Measurements from ENCODE around the gene NYAP2. TPM values are rescaled to one million over a fixed set of nuclear protein-coding genes. Genes with fewer than 3 reads are reported as not detected.
A peak's percentile ranks its signal among the peaks of the same experiment; 100 is the strongest.

Gene NYAP2
- total and polyA plus RNA-seq, 2 of the 4 experiments (the other 2 are of a cell fraction), result not detected

GRCh38 chr2:225683258-225683657, 283.7 kb downstream of the NYAP2 start:
- no peak overlapping the region for H2BK15ac ChIP-seq (ENCODE audit: low read depth, low read length)
- WGBS, 2 experiments (ENCODE audit: extremely low coverage in 2 of 2, insufficient read length in 1 of 2), result no CpG with 5 or more reads among the region's 2 CpGs
- H2BK120ac ChIP-seq (ENCODE audit: low read depth, low read length), result no peak overlapping the region

More at GRCh38 chr2:225683258-225683657, 283.7 kb downstream of the NYAP2 start:
- no peak overlapping the region for H3K23ac ChIP-seq (ENCODE audit: low read depth, low read length)
- H3K14ac ChIP-seq (replicated peaks; ENCODE audit: low read depth, low read length), result no peak overlapping the region
- H4K20me1 ChIP-seq (ENCODE audit: insufficient read depth, low read length), result no peaks in the 10 kb centered on the region
- no peaks in the 10 kb centered on the region for H3K79me1 ChIP-seq (ENCODE audit: low read depth in 1 of 2, low read length in 2 of 2)
- TF ChIP-seq POLR2A (IDR thresholded peaks at IDR 0.05; ENCODE audit: low read depth, low read length) (no peak), MAFK (IDR thresholded peaks at IDR 0.05; ENCODE audit: low read depth, low read length) (peak; percentile 70)
- intact Hi-C loops (cut with micrococcal nuclease), result no loop called here
- ChIA-PET POLR2A (ENCODE audit: unreplicated experiment) (interaction anchor here (0.5 kb wide), 1 partner anchor 18 kb away, joined by 3 read pairs; no protein-coding TSS in a partner anchor), CTCF (interaction anchor here (2.0 kb wide), 1 partner anchor 18 kb away, joined by 8 read pairs; no protein-coding TSS in a partner anchor)
- H3K56ac ChIP-seq (ENCODE audit: extremely low read depth, insufficient read depth, low read length), result no peak overlapping the region
- no peak overlapping the region for H2AFZ ChIP-seq (replicated peaks; ENCODE audit: low read length, poor library complexity)
- no peaks in the 10 kb centered on the region for H3K36me3 ChIP-seq (ENCODE audit: control insufficient read depth, insufficient read depth, low read length)
- BruUV-seq (replicated peaks), result no TSS peak
- no peak overlapping the region for H3K4me2 ChIP-seq (ENCODE audit: low read depth, low read length)
- no peak for DNase-seq
- H4K91ac ChIP-seq (ENCODE audit: insufficient read depth, low read depth, low read length), result no peak overlapping the region
- H4K8ac ChIP-seq (ENCODE audit: low read depth in 2 of 2, low read length in 2 of 2), result no peak overlapping the region
- H2AK9ac ChIP-seq (replicated peaks; ENCODE audit: low read depth, low read length, poor library complexity), result no peak overlapping the region
- no peak overlapping the region for H4K5ac ChIP-seq (ENCODE audit: low read depth, low read length)
- H2BK20ac ChIP-seq (ENCODE audit: low read depth, low read length), result no peak overlapping the region
- H3K9ac ChIP-seq (ENCODE audit: low read depth, low read length), result no peak overlapping the region
- H2BK5ac ChIP-seq (ENCODE audit: low read depth, low read length, poor library complexity, severe bottlenecking), result no peak overlapping the region
- H3K27ac ChIP-seq (ENCODE audit: insufficient read depth, low read length), result no peak overlapping the region
- H3K4me3 ChIP-seq (ENCODE audit: insufficient read depth, low read depth, low read length), result no peak overlapping the region
- H3K9me1 ChIP-seq (ENCODE audit: insufficient read depth, low read length), result no peaks in the 10 kb centered on the region
- in situ Hi-C loops (cut with MboI; ENCODE audit: low sequenced_read_pairs), result no loop called here
- no peaks in the 10 kb centered on the region for H3K4me1 ChIP-seq (ENCODE audit: control insufficient read depth, insufficient read depth, low read length)
- H3K18ac ChIP-seq (ENCODE audit: low read depth, low read length), result no peak overlapping the region
- dilution Hi-C loops (cut with HindIII; ENCODE audit: low sequenced_read_pairs, unreplicated experiment), result no loop called here
- no peak overlapping the region for H2AK5ac ChIP-seq (ENCODE audit: low read depth, low read length)
- no peaks in the 10 kb centered on the region for H3K9me3 ChIP-seq (ENCODE audit: control insufficient read depth, insufficient read depth, low read length)
- no peak overlapping the region for H3K4ac ChIP-seq (ENCODE audit: low read depth, low read length)
- H3K27me3 ChIP-seq (ENCODE audit: control insufficient read depth, insufficient read depth, low read length), result no peaks in the 10 kb centered on the region
- no peak for ATAC-seq (ENCODE audit: low read depth)
